ENCODE results near the gene CCDC28B.

The CCDC28B gene

DNA sequence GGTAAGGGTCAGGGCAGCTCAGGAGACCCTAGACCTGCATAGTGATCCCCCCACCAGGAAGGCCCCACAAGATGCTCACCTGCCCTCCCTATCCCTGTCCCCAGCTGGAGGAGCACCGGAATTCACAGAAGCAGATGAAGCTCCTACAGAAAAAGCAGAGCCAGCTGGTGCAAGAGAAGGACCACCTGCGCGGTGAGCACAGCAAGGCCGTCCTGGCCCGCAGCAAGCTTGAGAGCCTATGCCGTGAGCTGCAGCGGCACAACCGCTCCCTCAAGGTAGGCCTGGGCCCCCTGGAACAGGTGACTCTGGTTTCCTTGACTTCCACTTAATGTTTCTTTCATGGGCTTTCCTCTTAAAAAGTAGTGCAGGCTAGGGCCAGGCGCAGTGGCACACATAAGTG is 12.5 kb upstream of the CCDC28B start:
- no peak for TF ChIP-seq POLR2AphosphoS5 (IDR thresholded peaks at IDR 0.05; ENCODE audit: low read depth, low read length)
- no peak for TF ChIP-seq TAF1 (IDR thresholded peaks at IDR 0.05; ENCODE audit: borderline replicate concordance, insufficient read depth, low read length)
- TF ChIP-seq SIN3A (IDR thresholded peaks at IDR 0.05; ENCODE audit: borderline replicate concordance, insufficient read depth, low read length) = no peak
- TF ChIP-seq FOXP2 (optimal IDR thresholded peaks at IDR 0.05; ENCODE audit: borderline replicate concordance, extremely low read depth, extremely low read length, insufficient read depth) = no peak
- TF ChIP-seq, protein P1, sequence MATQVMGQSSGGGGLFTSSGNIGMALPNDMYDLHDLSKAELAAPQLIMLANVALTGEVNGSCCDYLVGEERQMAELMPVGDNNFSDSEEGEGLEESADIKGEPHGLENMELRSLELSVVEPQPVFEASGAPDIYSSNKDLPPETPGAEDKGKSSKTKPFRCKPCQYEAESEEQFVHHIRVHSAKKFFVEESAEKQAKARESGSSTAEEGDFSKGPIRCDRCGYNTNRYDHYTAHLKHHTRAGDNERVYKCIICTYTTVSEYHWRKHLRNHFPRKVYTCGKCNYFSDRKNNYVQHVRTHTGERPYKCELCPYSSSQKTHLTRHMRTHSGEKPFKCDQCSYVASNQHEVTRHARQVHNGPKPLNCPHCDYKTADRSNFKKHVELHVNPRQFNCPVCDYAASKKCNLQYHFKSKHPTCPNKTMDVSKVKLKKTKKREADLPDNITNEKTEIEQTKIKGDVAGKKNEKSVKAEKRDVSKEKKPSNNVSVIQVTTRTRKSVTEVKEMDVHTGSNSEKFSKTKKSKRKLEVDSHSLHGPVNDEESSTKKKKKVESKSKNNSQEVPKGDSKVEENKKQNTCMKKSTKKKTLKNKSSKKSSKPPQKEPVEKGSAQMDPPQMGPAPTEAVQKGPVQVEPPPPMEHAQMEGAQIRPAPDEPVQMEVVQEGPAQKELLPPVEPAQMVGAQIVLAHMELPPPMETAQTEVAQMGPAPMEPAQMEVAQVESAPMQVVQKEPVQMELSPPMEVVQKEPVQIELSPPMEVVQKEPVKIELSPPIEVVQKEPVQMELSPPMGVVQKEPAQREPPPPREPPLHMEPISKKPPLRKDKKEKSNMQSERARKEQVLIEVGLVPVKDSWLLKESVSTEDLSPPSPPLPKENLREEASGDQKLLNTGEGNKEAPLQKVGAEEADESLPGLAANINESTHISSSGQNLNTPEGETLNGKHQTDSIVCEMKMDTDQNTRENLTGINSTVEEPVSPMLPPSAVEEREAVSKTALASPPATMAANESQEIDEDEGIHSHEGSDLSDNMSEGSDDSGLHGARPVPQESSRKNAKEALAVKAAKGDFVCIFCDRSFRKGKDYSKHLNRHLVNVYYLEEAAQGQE (IDR thresholded peaks at IDR 0.05; ENCODE audit: insufficient read depth in 1 of 2, low read depth in 2 of 2, low read length in 2 of 2) = no peak

DNA sequence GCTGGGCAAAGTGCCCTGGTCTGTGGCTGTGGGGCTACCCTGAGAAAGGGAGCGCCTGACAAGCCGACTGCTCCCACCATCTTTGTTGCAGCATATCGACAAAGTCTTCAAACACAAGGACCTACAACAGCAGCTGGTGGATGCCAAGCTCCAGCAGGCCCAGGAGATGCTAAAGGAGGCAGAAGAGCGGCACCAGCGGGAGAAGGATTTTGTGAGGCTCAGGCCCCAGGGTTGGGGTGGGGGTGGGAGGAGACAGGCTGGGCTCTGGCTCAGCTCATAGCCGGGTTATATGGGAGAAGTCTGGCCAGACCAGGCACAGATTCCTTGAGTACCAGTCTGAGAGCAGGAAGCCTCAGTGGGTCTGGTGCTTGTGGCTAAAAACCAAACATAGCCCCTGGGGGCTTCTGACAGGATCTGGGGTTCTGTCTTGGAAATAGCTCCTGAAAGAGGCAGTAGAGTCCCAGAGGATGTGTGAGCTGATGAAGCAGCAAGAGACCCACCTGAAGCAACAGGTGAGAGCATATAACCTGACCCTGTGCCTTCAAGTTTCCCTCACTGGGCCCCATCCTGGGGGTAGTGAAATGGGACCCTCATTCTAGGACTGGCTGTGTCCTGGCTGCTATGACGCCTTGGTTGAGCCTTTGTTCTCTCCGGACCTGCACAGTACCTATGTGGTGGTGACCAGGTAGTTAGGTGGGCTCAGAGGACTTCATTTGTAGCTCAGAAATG is 8.0 kb upstream of the CCDC28B start:
- TF ChIP-seq FOXP2 (optimal IDR thresholded peaks at IDR 0.05; ENCODE audit: borderline replicate concordance, extremely low read depth, extremely low read length, insufficient read depth) = no peak

DNA sequence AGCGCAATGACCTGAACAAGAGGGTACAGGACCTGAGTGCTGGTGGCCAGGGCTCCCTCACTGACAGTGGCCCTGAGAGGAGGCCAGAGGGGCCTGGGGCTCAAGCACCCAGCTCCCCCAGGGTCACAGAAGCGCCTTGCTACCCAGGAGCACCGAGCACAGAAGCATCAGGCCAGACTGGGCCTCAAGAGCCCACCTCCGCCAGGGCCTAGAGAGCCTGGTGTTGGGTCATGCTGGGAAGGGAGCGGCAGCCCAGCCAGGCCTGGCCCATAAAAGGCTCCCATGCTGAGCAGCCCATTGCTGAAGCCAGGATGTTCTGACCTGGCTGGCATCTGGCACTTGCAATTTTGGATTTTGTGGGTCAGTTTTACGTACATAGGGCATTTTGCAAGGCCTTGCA is 5.4 kb upstream of the CCDC28B start:
- TF ChIP-seq FOXP2 (optimal IDR thresholded peaks at IDR 0.05; ENCODE audit: borderline replicate concordance, extremely low read depth, extremely low read length, insufficient read depth) = no peak
- 0 out of 2 replicates have a peak, but pooled peaks have one; percentile 3 for TF ChIP-seq POLR2AphosphoS5 (IDR thresholded peaks at IDR 0.05; ENCODE audit: low read depth, low read length)

DNA sequence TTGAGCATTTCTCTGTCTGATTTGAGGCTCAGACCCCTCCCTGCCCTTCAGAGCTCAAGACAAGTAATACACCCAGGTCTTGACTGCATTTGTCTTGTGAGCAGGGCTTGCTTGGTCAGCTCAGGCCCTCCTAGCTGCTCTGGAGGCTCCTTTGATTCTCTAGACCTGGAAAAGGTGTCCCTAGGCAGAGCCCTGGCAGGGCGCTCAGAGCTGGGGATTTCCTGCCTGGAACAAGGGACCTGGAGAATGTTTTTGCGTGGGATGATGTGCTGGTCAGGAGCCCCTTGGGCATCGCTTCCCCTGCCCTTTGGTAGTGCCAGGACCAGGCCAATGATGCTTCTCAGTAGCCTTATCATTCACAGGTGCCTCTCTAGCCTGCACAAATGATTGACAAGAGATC is 4.9 kb upstream of the CCDC28B start:
- no peak for TF ChIP-seq FOXP2 (optimal IDR thresholded peaks at IDR 0.05; ENCODE audit: borderline replicate concordance, extremely low read depth, extremely low read length, insufficient read depth)
- no peak for TF ChIP-seq SIN3A (IDR thresholded peaks at IDR 0.05; ENCODE audit: borderline replicate concordance, insufficient read depth, low read length)
- TF ChIP-seq TAF1 (IDR thresholded peaks at IDR 0.05; ENCODE audit: borderline replicate concordance, insufficient read depth, low read length) = no peak
- no peak; the same call in 1 of the 2 replicates for TF ChIP-seq POLR2AphosphoS5 (IDR thresholded peaks at IDR 0.05; ENCODE audit: low read depth, low read length)
- TF ChIP-seq, protein P1 (IDR thresholded peaks at IDR 0.05; ENCODE audit: insufficient read depth in 1 of 2, low read depth in 2 of 2, low read length in 2 of 2) = no peak

DNA sequence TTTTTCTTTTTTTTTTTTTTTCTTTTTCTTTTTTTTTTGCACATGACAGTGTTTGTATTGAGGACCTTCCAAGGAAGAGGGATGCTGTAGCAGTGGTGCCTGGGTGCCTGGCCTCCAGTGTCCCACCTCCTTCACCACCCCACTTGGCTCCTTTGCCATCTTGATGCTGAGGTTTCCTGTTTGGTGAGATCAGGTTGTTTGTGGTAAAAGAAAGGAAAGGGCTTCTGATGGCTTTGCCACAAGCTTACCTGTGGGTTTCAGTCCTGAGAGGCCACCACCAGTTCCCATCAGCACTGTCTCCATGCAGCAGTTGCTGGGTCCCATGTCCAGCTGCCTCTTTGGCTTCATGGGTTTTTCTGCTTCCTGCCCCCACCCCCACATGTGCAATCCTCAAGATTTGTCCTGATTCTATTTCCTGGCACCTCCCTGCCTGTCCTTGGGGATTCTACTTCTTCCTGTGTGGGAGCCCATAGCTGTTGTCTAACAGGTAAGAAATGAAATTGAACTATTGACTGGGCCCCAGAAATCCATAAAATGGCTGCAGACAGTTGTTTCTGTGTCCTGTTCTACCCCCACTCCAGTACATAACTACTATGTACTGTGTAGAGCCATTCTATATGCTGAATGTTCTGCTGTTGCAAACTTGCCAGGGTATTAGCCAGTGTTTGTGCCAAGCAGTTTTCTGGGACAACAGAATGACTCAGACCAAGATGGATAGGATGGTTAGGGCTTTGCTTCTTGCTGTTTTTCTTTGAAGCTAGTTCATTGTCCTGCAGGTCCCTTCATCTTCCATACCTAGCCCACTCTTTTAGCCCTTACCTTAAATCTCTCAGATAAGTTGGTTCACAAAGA is 4.2 kb upstream of the CCDC28B start:
- TF ChIP-seq POLR2AphosphoS5 (IDR thresholded peaks at IDR 0.05; ENCODE audit: low read depth, low read length) (no peak), SIN3A (IDR thresholded peaks at IDR 0.05; ENCODE audit: borderline replicate concordance, insufficient read depth, low read length) (no peak), FOXP2 (optimal IDR thresholded peaks at IDR 0.05; ENCODE audit: borderline replicate concordance, extremely low read depth, extremely low read length, insufficient read depth) (no peak), TAF1 (IDR thresholded peaks at IDR 0.05; ENCODE audit: borderline replicate concordance, insufficient read depth, low read length) (no peak)
- TF ChIP-seq, protein P1 (IDR thresholded peaks at IDR 0.05; ENCODE audit: insufficient read depth in 1 of 2, low read depth in 2 of 2, low read length in 2 of 2) = no peak

DNA sequence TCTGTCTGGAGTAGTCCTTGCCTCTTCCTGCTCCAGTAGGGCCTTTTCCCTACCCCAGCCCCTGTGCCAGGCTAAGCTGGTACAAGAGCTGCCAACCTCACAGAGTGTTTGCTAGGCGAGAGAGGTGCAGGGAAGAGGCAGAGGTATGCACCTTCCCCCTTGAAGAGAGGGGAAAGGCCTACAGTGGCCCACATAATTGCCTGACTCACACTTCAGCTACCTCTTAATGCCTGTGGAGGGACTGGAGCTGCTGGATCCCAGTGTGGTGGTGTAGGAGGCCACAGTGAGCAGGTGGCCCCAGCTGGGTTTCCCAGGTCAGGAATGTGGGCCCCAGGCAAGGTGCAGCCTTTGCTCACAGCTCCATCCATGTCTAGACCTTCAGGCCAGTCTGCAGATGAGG is 3.3 kb upstream of the CCDC28B start:
- TF ChIP-seq POLR2AphosphoS5 (IDR thresholded peaks at IDR 0.05; ENCODE audit: low read depth, low read length) (no peak), TAF1 (IDR thresholded peaks at IDR 0.05; ENCODE audit: borderline replicate concordance, insufficient read depth, low read length) (no peak), SIN3A (IDR thresholded peaks at IDR 0.05; ENCODE audit: borderline replicate concordance, insufficient read depth, low read length) (no peak), FOXP2 (optimal IDR thresholded peaks at IDR 0.05; ENCODE audit: borderline replicate concordance, extremely low read depth, extremely low read length, insufficient read depth) (no peak)
- TF ChIP-seq, protein P1 (IDR thresholded peaks at IDR 0.05; ENCODE audit: insufficient read depth in 1 of 2, low read depth in 2 of 2, low read length in 2 of 2) = no peak

All from PFSK-1 (cell line).